H1 (cell line): ENCODE measurements around the gene B3GALT6.

Experiments
- CEBPB ChIP-seq: IDR thresholded peaks from 2 replicates; pipeline ENCODE4 v1.6.1; 2012; ENCODE audit warnings: low read depth, low read length
- CREB1 ChIP-seq: IDR thresholded peaks from 2 replicates; pipeline ENCODE4 v1.6.1; 2012; ENCODE audit warnings: inconsistent platforms
- EP300 ChIP-seq, 2 experiments: IDR thresholded peaks; 1 replicate in 1 of 2; 2 replicates in 1 of 2; pipeline ENCODE4 v1.6.1; 2011 to 2012; ENCODE audit warnings: low read depth in 2 of 2, low read length in 2 of 2, mild to moderate bottlenecking in 2 of 2, borderline replicate concordance in 1 of 2, inconsistent platforms in 1 of 2, moderate library complexity in 1 of 2
- GTF2F1 ChIP-seq: IDR thresholded peaks from 2 replicates; pipeline ENCODE4 v1.6.1; 2012; ENCODE audit warnings: low read depth, low read length, improper control_type of control experiment, borderline replicate concordance
- ZNF274 ChIP-seq: IDR thresholded peaks from 2 replicates; pipeline ENCODE4 v1.7.0; 2012; ENCODE audit warnings: low read length, borderline replicate concordance; ENCODE audit errors: extremely low read depth
- TF ChIP-seq, protein P1 (sequence below), 3 experiments: IDR thresholded peaks; 1 replicate in 2 of 3; 2 replicates in 1 of 3; pipeline versions ENCODE4 v1.5.1 to v1.6.1; 2011; ENCODE audit warnings: low read length in 3 of 3, mild to moderate bottlenecking in 3 of 3, inconsistent platforms in 2 of 3, low read depth in 1 of 3, moderate library complexity in 1 of 3; ENCODE audit not compliant: insufficient read depth in 1 of 3; ENCODE audit errors: control extremely low read depth in 1 of 3

GRCh38 chr1:1185101-1185765, 46.8 kb upstream of the B3GALT6 start:
- TF ChIP-seq CEBPB (no peak), CREB1 (no peak), ZNF274 (no peak), GTF2F1 (no peak), EP300 (IDR thresholded peaks at IDR 0.05; ENCODE audit: borderline replicate concordance in 1 of 2, low read depth in 2 of 2, low read length in 2 of 2) (no peak)
- TF ChIP-seq, protein P1, sequence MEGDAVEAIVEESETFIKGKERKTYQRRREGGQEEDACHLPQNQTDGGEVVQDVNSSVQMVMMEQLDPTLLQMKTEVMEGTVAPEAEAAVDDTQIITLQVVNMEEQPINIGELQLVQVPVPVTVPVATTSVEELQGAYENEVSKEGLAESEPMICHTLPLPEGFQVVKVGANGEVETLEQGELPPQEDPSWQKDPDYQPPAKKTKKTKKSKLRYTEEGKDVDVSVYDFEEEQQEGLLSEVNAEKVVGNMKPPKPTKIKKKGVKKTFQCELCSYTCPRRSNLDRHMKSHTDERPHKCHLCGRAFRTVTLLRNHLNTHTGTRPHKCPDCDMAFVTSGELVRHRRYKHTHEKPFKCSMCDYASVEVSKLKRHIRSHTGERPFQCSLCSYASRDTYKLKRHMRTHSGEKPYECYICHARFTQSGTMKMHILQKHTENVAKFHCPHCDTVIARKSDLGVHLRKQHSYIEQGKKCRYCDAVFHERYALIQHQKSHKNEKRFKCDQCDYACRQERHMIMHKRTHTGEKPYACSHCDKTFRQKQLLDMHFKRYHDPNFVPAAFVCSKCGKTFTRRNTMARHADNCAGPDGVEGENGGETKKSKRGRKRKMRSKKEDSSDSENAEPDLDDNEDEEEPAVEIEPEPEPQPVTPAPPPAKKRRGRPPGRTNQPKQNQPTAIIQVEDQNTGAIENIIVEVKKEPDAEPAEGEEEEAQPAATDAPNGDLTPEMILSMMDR (IDR thresholded peaks at IDR 0.05; ENCODE audit: control extremely low read depth in 1 of 3, insufficient read depth in 1 of 3, low read depth in 1 of 3, low read length in 3 of 3): no peak
